ENCODE measurements around the gene ERAP2. TPM values are rescaled to one million over a fixed set of nuclear protein-coding genes. Genes with fewer than 3 reads are reported as not detected.

ERAP2 gene
- total and polyA plus RNA-seq, 2 of the 13 experiments (the other 11 are each of a cell fraction or from before 2014, with no cell fraction given): 12.8 to 16.6 TPM

DNA sequence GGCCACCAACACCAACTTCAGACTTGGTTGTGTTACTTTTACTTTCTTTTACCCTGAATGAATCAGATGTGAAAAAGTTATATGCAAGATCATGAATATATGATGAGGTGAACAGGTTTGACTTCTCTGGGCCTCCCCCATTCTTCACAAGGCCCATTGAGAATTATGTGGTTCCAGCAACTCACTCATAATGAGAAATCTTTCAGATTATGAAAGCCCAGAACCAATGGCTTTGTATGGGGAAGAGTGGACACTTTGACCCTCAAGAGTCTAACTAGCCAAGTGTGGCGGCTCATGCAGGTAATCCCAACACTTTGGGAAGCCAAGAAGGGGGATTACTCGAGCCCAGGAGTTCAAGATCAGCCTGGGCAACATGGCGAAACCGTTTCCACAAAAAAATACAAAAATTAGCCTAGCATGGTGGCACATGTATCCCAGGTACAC, 43.5 kb downstream of the ERAP2 start:
- DNase-seq (ENCODE audit: low spot score): no peak
- H3K9ac ChIP-seq (ENCODE audit: insufficient read depth, low read depth, low read length): no peak overlapping the region
- no peak overlapping the region for H3K4me3 ChIP-seq (replicated peaks in 1 of 3; ENCODE audit: insufficient read depth in 1 of 3, low read depth in 2 of 3, low read length in 3 of 3)
- H3K27ac ChIP-seq (ENCODE audit: extremely low read length, insufficient read depth, low read length): no peak overlapping the region
- no peaks in the 10 kb centered on the region for H3K79me2 ChIP-seq (ENCODE audit: insufficient read depth, low read length)
- CTCF ChIA-PET (ENCODE audit: low intra/inter-chr PET ratio, low total read pairs): no interaction called here
- H3K4me1 ChIP-seq (ENCODE audit: insufficient read depth, low read length): peaks cover 8% of the 10 kb centered on the region; the same call in 1 of the 2 replicates
- no peak for ATAC-seq
- WGBS (ENCODE audit: low lambda C conversion rate): 79% methylated on average over 3 of the region's 4 CpGs
- no peak overlapping the region for H3K4me2 ChIP-seq (ENCODE audit: low read depth, low read length)
- POLR2A ChIA-PET: no interaction called here
- no TSS peak for BruUV-seq (replicated peaks)
- H2AFZ ChIP-seq (ENCODE audit: low read length): no peak overlapping the region
- no peaks in the 10 kb centered on the region for H4K20me1 ChIP-seq (ENCODE audit: insufficient read depth, low read length)
- in situ Hi-C loops (cut with HindIII; ENCODE audit: extremely low pct_ligation_motif_present, low pct_unique_long_range_greater_than_20kb): no loop called here
- H3K36me3 ChIP-seq (replicated peaks in 1 of 2; ENCODE audit: control insufficient read depth in 1 of 2, insufficient read depth in 2 of 2, low read length in 2 of 2): no peaks in the 10 kb centered on the region
- TF ChIP-seq ZNF781 (CRISPR knock-in tag; IDR thresholded peaks at IDR 0.05; ENCODE audit: borderline replicate concordance, not compliant biosample characterization) (no peak), RORA (CRISPR knock-in tag; IDR thresholded peaks at IDR 0.05) (no peak), SPEN (CRISPR knock-in tag; IDR thresholded peaks at IDR 0.05; ENCODE audit: low read depth) (no peak), ZNF232 (CRISPR knock-in tag; IDR thresholded peaks at IDR 0.05; ENCODE audit: borderline replicate concordance) (no peak), RFX1 (IDR thresholded peaks at IDR 0.05) (no peak), ZNF496 (CRISPR knock-in tag; IDR thresholded peaks at IDR 0.05; ENCODE audit: insufficient replicate concordance) (no peak), ZNF367 (CRISPR knock-in tag; IDR thresholded peaks at IDR 0.05; ENCODE audit: borderline replicate concordance) (no peak), SKIL (CRISPR knock-in tag; IDR thresholded peaks at IDR 0.05; ENCODE audit: borderline replicate concordance) (no peak), PCBP2 (optimal IDR thresholded peaks at IDR 0.05; ENCODE audit: low read depth, low read length, poor library complexity, severe bottlenecking) (no peak), ZNF724P (CRISPR knock-in tag; IDR thresholded peaks at IDR 0.05; ENCODE audit: borderline replicate concordance) (no peak)
- TF ChIP-seq, protein P1, sequence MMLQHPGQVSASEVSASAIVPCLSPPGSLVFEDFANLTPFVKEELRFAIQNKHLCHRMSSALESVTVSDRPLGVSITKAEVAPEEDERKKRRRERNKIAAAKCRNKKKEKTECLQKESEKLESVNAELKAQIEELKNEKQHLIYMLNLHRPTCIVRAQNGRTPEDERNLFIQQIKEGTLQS (CRISPR knock-in tag; IDR thresholded peaks at IDR 0.05): no peak
- H3K27me3 ChIP-seq (ENCODE audit: control insufficient read depth in 1 of 2, insufficient read depth in 2 of 2, low read length in 2 of 2): no peaks in the 10 kb centered on the region
- FAIRE-seq: no peak
- no peaks in the 10 kb centered on the region for H3K9me3 ChIP-seq (ENCODE audit: low read length)
- intact Hi-C loops (cut with micrococcal nuclease; ENCODE audit: unreplicated experiment): no loop called here

Data from HepG2 (cell line).